Measurements from ENCODE around the gene DENND1A.

Gene DENND1A

DNA sequence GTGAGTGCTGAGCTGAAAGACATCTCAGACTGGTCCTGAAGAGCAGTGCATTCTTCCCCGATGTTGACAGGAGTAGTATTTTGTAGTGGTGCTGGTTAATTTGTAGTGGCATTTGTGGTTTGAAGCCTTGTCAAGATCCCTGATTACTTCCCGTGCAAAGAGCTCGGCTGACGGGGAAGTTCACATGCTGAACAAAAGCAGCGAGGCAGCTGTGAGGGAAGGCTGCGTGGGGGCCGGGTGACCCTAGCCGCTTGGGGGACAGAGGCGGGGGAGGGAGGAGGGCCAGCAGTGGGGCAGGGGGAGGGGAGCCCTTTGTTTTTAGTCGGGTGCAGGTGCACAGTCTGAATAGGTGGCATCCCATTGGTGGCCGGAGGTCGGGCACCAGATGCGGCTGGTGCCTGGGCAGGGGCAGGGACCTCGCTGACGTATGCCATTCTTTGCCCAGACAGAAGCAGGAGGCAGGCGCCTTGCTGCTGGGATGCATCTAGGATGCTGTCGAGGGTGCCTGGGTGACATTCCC lies 509.3 kb downstream of the DENND1A start:
- DNase-seq: no peak

GRCh38 chr9:123419721-123420591 lies 510.0 kb downstream of the DENND1A start:
- no peak for DNase-seq

- no peak for DNase-seq
Observed at GRCh38 chr9:123419091-123419490, 510.8 kb downstream of the DENND1A start.

DNA sequence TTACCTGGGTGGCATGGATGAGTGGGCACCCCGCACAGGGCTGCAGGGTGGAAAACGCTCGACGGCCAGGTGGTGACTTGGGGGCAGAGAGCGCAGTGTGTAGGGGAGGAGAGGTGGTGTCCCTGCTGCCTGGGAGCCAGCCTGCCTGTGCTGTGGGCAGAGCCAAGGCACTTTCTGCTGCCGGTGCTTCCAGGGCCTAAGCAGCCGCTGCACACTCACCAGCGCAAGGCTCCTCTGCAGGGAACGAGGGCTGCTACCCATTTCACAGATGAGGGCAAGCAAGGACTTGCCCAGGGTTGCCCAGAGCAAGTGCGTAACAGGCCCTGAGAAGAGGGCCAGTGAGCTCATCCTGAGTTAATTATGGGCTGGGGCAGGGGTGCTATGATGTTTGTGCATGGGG lies 511.4 kb downstream of the DENND1A start:
- DNase-seq: no peak

GRCh38 chr9:123418052-123418430 lies 511.9 kb downstream of the DENND1A start:
- no peak for DNase-seq

DNA sequence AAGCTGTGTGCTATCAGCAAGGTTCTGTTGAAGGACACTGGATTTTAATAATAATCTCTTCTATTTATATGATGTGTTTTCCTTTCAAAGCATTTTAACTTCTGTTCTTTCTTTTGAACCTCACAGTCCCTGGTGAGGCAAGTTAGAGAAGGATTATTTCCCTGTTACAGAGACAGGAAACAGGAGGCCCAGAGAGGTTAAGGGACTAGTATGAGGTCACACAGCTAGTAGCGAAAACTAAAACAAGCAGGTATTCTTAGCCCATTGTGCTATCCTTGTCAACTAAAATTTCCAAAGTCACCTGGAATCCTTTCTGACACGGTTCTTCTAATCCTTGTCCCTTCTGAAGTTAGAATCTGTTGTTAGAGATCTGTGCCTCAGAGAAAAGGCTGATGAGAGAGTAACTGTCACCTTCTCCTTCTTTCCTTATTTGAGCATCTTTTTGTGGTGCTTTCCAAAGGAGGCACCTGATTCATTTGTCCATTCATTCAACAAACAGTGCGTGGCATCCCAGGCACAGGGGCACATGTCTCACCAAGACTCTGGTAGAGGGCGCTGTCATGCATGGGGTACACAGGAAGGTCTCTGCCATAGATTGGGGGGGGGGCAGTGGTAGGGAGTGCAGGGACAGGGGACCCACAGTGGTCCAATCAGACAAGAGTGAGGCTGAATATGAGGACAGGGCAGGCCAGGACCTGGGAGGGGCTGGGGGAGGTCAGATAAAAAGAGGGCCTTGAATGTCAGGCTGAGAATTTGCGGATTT lies 512.5 kb downstream of the DENND1A start:
- no peak for DNase-seq

DNA sequence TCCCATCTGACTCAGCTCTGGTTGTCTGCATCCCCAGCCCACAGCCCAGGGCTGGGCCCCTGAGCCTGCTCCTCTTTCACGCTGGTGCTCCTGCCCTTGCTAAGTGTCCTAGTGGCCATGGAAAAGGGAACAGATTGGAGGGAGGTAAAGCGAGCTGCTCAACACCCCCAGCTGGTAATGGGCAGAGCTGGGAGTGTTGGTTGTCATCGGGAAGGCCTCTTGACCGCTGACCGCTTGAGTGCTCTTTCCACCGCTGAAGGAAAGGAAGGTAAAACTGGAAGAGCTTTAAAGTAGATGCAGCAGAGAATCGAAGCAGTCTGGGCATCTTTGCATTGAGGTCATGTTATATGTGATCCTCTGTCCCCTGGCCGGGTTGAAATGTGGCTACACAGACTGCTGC lies 513.8 kb downstream of the DENND1A start:
- no peak for DNase-seq

DNA sequence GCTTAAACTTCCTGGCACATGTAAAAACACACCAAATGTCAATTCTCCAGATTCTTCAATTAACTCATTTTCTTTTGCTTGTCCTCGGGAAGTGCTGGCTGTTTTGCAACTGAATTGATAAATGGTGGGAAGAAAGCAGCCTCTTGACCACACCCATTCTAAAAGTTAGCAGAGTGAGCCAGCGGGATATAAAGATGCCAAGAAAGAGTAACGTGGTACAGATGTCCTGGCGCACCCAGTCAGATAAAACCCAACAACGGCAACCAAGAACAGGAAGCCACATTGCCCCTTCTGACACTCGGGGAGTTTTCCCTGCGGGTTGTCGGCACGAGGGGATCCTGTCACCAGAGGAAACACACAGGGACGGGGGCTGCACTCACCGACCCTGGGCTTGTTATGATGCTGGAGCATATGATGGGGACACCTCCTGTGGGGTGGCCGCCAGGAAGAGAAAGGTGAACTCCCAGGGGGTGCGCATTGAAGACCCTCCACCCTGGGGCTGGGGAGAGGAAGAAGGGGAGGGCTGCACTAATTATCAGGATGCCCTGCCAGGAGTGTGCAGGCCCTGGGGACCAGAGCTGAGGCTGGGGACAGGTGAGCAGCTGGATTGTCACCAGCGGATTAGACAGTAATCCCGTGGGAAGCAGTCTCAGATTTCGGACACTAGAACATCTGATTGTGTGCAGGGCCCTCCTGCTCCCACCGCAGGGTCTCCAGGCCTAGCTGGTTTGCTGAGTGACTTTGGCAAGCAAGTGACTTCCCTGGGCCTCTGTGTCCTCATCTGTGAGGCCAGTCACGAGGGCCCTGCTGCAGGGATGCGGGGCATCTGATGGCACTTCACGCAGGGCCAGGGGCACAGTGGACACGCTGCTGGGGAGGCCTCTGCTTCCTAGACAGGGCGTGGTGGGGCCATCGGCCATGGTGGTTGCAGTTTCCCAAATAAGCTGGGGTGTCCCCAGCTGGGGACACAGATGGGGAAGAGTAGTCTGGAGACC lies 514.7 kb downstream of the DENND1A start:
- DNase-seq: no peak

- no peak for DNase-seq
Observed at GRCh38 chr9:123414204-123414603, 515.7 kb downstream of the DENND1A start.

DNA sequence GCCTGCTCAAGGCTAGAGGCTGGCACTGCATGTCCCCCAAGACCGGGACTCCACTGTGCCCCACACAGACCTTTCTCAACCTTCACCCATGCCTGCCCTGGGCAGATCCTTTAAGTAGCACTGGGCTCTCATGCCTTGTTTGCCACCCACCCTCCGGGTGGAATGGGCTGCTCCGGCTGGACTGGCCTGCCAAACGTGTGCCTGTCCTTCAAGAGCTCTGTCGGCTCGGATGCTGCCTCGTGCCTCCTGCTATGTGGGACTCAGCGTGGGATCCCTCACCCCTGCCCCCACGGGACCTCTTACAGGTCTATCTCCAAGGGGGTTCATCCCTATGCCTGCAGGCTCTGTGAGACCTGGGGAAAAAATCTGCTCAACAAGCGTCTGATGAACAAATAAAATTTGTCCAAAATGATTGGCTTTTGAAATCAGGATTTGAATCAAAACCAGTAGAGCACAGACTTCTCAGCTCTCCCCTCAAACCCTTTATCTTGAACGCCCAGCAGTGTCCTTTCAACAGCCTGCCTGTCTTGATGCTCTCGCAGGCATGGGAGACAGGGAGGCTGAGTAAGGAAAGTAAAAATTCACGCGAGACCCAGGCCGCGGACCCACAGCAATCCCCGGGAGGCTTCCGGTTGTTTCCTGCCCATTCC lies 517.6 kb downstream of the DENND1A start:
- no peak for DNase-seq

- no peak for DNase-seq
Observed at GRCh38 chr9:123411636-123412035, 518.3 kb downstream of the DENND1A start.

DNA sequence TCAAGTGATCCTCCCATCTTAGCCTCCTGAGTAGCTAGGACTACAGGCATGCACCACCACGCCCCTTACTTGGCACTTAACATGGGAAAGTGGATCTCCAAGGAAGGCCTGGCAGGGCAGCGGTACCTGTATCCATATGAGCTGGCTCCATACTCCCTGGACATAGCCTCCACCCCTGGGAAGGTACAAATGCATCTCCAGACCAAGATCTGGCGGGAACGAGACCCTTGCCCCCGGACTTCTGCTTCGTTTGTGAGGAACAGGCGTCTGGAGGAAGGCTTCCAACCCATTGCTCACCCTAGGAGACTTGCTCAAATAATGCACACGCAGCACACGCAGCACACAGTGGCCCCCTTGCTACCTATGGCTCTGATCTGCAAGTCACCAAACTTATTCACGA lies 518.7 kb downstream of the DENND1A start:
- no peak for DNase-seq

GRCh38 chr9:123410281-123410910 lies 519.5 kb downstream of the DENND1A start:
- no peak for DNase-seq

GRCh38 chr9:123408313-123409262 lies 521.3 kb downstream of the DENND1A start:
- no peak for DNase-seq

DNA sequence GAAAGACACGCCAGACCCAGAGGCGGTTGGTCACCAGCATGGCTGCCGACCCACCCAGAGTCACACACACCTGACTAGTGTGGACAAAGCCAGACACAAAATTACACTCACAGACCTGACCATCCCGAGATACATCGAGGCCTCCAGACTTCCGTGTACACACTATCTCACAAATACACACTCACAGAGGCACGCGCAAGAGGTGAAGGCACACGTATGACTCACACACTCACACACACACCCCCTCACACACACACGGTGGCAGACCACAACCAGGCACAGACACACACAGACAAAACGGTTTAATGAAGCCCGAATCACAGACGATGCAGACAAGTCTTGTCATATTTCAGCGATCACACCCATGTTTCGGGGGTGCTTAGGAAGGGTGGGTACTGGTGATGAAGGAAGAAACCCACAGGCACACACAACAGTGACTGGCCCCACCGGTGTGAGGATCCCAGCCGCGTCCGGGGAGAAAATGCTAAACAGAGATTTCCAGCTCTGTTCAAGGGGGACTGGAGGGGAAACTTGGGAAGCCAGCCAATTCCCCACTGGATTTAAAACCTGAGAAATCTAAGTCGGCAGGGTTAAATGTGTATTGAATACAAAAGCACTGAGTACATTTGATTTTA lies 522.6 kb downstream of the DENND1A start:
- DNase-seq: no peak

DNA sequence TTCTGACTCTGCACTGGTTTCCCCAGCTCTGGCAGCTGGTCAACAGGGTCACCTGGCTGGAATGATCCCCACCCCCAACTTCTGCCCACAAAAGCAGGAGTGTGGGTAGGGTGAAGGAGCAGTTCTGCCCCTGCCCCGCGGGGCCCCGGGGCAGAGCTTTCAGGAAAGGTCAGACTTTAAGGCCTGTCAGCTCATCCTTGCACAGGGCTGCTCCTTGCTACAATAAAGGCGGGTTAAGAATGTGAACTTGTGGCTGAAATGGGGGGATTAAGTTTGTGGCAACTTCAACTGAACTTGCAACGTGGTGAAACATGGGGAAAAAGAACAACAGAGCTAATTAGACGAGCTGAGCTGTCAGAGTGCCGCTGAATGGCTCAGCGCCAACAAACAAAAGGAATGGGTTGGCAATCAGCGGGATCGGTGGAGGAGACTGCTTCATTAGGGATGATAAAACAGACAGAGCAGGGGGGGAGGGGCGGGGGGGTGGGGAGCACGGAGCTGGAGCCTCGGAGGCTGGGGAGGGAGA lies 523.2 kb downstream of the DENND1A start:
- peak; percentile 7 for DNase-seq

DNA sequence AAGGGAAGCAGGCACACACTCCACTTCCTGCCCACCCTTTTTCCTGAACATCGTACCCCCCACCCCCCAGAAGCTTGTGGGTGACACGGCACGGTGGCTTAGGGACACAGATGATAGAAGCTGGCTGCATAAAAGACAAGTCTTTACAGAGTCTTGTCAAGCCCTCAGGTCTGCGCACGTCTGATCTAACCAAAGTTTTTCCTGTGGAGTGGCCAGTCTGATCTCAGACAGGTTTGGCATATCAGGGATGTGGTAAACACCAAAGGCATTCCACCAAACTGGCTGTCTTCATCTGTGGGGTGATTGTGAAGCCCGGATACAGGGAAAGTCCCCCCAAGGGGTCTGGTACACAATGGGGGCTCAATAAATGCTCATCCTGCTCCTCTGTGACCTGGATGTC lies 523.9 kb downstream of the DENND1A start:
- DNase-seq: no peak

- no peak for DNase-seq
Observed at GRCh38 chr9:123402981-123403509, 526.9 kb downstream of the DENND1A start.

- DNase-seq: peak; percentile 32
Observed at GRCh38 chr9:123401879-123402513, 527.9 kb downstream of the DENND1A start.
